Eye (tissue), 1 donor: ENCODE results near the gene OSBPL6.
"Not testable (repeated sequence)": the region's sequence is repeated elsewhere in the genome, so short reads cannot be mapped to it uniquely, and the experiment has no call there.

ENCODE experiments used
- DNase-seq: peaks from one replicate; pipeline ENCODE4 v3.0.0-alpha.2; 2015

The OSBPL6 gene

GRCh38 chr2:178193823-178194599, at the start of gene OSBPL6:
TSS of gene OSBPL6 (plus strand) at chr2:178194512. CDS start at chr2:178306185, 111,673 bp downstream.
- peak; percentile 93 for DNase-seq

GRCh38 chr2:178152033-178152432, 42.3 kb upstream of the OSBPL6 start:
- DNase-seq: no peak

DNA sequence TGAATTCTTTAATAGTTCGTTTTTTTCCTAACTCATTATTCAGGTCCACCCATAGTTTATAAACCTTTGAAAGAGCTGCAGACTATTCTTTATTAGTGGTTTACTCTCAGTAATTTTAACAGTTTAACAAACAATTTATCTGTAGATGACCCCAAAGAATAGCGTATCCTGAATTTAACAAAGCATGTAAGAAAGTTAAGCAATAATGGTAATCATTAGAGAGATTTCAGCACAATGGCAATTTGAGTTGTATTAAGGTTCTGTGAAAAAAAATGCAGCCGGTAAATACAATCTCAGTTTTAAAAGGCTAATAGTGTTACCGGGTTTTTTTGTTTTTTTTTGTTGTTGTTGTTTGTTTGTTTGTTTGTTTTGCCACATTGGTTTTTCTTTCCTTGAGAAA, 41.8 kb upstream of the OSBPL6 start:
- no peak for DNase-seq

DNA sequence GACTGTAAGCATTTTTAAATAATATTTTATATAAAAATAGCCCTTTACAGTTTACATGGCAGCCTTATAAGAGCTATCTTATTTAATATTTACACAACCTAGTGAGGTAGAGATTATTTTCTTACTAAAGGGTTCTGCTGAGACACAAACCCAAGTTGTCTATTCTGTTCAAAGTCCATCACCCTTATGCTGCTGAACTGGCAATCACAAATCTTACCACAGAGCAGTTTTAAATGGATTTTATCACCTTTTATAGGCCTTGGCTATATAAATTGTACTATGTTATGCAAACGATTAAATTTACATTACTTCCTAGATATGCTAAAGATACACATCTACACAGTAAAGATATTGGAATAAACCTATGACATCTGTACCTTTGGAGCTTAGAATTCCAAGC, 41.3 kb upstream of the OSBPL6 start:
- no peak for DNase-seq

GRCh38 chr2:178153878-178154277, 40.4 kb upstream of the OSBPL6 start:
- DNase-seq: not testable (repeated sequence)

GRCh38 chr2:178155524-178155923, 38.8 kb upstream of the OSBPL6 start:
- no peak for DNase-seq

GRCh38 chr2:178157574-178157973, 36.7 kb upstream of the OSBPL6 start:
- no peak for DNase-seq

- no peak for DNase-seq
Measured at GRCh38 chr2:178159966-178160365, 34.3 kb upstream of the OSBPL6 start.

- DNase-seq: no peak
Measured at GRCh38 chr2:178160601-178161000, 33.7 kb upstream of the OSBPL6 start.

- DNase-seq: no peak
Measured at GRCh38 chr2:178163395-178163794, 30.9 kb upstream of the OSBPL6 start.

DNA sequence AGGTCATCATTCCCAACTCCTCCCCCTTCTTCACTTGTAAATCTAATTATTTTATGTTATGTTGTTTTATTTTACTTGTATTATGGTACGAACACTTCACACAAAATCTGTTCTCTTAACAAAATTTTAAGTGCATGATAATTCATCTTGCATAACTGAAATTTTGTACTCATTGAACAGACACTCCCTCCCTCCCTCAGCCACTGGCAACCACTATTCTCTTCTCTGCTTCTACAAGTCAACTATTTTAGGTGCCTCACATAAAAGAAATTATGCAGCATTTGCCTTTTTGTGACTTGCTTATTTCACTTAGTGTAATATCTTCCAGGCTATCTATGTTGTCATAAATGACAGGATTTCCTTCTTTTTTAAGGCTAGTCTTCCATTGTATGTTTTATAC, 30.4 kb upstream of the OSBPL6 start:
- no peak for DNase-seq

- no peak for DNase-seq
Measured at GRCh38 chr2:178173657-178174056, 20.7 kb upstream of the OSBPL6 start.

DNA sequence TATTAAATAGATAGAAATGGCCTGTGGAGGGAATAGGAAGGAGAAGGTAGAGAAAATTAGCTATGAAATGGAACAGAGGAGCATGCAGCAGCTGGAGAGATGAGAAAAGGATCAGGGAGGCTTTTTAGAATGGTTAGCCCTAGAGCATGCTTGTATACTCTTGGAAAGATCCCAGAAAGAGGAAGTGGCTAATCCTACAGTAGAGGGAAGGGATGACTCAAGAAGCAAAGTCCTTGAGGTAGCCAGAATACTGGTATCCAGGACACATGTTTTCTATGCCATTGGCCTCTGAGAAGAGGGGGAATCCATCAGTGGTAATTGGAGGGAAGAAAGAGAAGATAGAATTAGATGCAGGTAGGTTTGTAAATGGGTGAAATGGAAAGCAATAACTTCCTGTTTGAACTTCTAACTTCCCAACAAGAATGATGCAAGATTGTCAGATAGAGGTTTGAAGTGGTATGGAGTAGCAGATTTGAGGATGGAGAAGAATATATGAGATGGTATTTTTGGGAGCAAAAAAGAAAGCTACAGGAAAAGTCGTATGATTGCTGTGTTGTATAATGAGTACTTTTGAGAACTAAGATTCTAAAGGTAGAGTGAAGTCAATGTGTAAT, 17.1 kb upstream of the OSBPL6 start:
- no peak for DNase-seq

DNA sequence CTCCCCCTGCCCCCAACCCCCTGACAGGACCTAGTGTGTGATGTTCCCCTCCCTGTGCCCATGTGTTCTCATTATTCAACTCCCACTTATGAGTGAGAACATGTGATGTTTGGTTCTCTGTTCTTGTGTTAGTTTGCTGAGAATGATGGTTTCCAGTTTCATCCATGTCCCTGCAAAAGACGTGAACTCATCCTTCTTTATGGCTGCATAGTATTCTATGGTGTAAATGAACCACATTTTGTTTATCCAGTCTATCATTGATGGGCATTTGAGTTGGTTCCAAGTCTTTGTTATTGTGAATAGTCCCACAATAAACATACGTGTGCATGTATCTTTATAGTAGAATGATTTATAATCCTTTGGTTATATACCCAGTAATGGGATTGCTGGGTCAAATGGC, 13.7 kb upstream of the OSBPL6 start:
- DNase-seq: not testable (repeated sequence)

DNA sequence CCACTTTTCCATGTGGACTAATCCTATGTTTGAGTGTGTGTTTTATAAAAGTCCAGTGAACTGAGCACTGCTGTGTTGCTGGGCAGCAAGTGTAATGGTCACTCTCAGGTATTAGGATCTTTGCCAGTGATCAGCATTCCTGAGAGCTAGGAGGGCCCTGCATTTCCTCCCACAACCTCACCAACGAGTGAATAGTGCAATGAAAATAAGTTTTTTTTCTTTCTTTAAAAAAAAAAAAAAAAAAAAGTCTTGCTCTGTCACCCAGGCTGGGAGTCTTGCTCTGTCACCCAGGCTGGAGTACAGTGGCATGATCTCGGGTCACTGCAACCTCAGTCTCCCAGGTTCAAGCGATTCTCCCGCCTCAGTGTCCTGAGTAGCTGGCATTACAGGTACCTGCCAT, 6.5 kb upstream of the OSBPL6 start:
- DNase-seq: no peak

GRCh38 chr2:178188466-178188865, 5.8 kb upstream of the OSBPL6 start:
- DNase-seq: no peak

DNA sequence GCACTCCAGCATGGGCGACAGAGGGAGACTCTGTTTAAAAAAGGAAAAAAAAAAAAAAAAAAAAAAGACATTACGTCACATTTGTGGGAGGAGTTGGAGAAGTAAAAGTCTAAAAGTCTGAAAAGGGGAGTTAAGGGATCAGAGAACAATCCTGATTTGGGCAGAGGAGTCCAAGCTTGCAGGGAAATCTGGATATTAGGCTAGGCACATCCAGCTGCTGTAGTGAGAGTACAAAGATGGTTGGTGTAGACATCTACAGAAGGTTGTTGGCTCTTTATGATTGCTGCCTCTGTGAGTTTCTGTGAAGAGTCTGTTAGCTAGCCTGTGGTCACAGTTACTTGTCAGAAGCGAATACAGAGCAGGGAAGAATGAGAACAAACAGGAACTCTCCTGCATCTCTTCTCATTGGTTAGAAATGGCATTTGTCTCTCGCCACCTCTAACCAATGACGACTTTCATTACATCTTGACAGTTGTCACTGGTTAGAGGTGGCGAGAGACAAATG, 3.3 kb upstream of the OSBPL6 start:
- DNase-seq: no peak

DNA sequence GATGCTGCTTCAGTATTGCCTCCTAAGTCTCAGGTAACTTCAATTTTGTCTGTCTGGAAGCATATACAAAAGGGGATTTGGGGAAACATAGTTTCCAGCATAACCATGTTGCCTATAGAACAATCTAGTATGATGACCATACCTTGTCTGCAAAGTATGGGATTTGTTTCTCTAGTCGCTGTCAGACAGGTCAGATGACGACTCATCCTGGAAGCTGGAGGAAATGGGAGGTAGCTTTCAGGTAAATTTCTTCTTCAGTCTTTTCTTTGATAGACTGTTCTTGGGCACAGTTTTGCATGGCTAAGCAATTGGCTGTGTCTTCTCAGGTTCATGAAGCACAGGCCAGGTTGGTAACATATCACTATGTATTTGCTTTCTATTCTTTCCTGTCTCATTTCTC, 2.8 kb upstream of the OSBPL6 start:
- no peak for DNase-seq

- DNase-seq: no peak
Measured at GRCh38 chr2:178193496-178193822, 853 bp upstream of the OSBPL6 start.

- peak; percentile 84 for DNase-seq
Measured at GRCh38 chr2:178194600-178195389, 483 bp downstream of the OSBPL6 start.

DNA sequence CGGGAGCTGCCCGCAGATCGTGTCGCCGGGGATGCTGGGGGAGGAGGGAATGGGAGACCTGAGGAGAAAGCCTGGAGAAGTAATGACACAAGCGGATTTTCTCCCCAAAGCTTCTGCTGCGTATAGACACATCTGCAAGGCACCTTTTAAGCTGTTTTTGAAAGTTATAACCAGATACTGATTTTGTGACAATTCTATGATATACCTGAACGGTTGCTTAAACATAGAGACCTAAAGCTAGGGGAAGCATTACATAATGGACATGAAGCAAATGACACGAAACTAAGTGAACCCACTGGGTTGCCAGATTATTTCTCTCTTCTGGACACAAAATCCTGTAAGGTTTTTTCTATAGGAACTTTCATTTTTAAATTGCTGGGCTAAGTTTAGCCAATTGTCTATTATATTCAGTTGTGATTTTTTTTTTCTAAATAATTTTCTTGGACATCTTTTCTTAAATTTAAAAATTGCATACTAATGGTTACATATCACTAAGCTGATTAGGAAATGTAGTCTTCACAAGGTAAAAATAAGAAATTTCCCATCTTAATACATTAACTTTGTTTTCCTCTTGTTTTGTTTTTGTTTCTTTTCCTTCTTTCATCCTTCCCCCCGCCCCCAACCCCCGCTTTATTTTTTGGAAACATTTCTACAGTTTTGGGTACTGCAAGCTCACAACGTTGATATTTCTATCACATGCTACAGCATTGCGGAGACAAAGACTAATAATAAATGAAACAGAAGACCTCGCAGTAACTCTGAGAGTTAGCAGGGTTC, 1.3 kb downstream of the OSBPL6 start:
- DNase-seq: no peak

DNA sequence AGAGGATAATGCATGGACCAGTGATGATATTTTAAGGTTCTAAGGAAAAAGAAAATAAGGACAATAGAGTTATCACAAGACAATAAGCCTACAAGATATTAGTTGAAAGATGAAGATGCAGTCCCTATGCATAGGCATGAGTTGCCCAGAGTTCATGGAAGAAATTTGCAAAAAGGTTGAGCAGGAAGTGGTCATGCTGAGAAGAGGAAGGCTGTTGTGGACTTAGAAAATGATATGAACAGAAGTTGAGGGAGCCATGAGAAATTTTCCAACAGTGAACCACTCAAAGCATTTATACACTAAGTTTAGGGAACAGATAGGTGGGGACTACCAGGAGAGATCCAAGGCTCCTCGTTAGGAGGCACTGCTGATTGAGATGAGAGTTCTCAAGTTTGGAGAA, 3.5 kb downstream of the OSBPL6 start:
- DNase-seq: no peak

- DNase-seq: not testable (repeated sequence)
Measured at GRCh38 chr2:178198441-178198840, 4.1 kb downstream of the OSBPL6 start.
